ENCODE results near the gene PDZD4. TPM values are rescaled to one million over a fixed set of nuclear protein-coding genes. Genes with fewer than 3 reads are reported as not detected.

The PDZD4 gene
- total and polyA plus RNA-seq, 2 donors: 0.61 to 7.9 TPM

GRCh38 chrX:153779891-153780677, 50.3 kb downstream of the PDZD4 start:
- peaks cover 0 to 30% of the 10 kb centered on the region in 2 donors for H3K27me3 ChIP-seq (ENCODE audit: control insufficient read depth in 2 of 2, insufficient read depth in 1 of 2, low read length in 1 of 2)
- peaks cover 0 to 15% of the 10 kb centered on the region in 2 donors for H3K36me3 ChIP-seq (ENCODE audit: control insufficient read depth in 2 of 2, insufficient read depth in 2 of 2, low read length in 1 of 2)
- no peak overlapping the region for H3K27ac ChIP-seq (ENCODE audit: low read depth in 1 of 2, low read length in 1 of 2)
- H3K4me3 ChIP-seq (ENCODE audit: low read length in 2 of 2): no peak overlapping the region
- H3K4me1 ChIP-seq (ENCODE audit: control insufficient read depth in 2 of 2, insufficient read depth in 2 of 2, low read length in 2 of 2): no peaks in the 10 kb centered on the region
- H3K9me3 ChIP-seq (ENCODE audit: control insufficient read depth in 2 of 2, insufficient read depth in 1 of 2, low read length in 1 of 2): no peaks in the 10 kb centered on the region
- no peak for DNase-seq (ENCODE audit: low read depth in 6 of 9, low spot score in 9 of 9)
- 63% methylated on average over 18 of the region's 18 CpGs for WGBS

GRCh38 chrX:153778684-153779101, 51.7 kb downstream of the PDZD4 start:
- no peaks in the 10 kb centered on the region for H3K9me3 ChIP-seq (ENCODE audit: control insufficient read depth in 2 of 2, insufficient read depth in 1 of 2, low read length in 1 of 2)
- H3K36me3 ChIP-seq (ENCODE audit: control insufficient read depth in 2 of 2, insufficient read depth in 2 of 2, low read length in 1 of 2): peaks cover 0 to 5% of the 10 kb centered on the region in 2 donors
- no peak overlapping the region for H3K4me3 ChIP-seq (ENCODE audit: low read length in 2 of 2)
- H3K27ac ChIP-seq (ENCODE audit: low read depth in 1 of 2, low read length in 1 of 2): no peak overlapping the region
- H3K27me3 ChIP-seq (ENCODE audit: control insufficient read depth in 2 of 2, insufficient read depth in 1 of 2, low read length in 1 of 2): peaks cover 0 to 30% of the 10 kb centered on the region in 2 donors
- H3K4me1 ChIP-seq (ENCODE audit: control insufficient read depth in 2 of 2, insufficient read depth in 2 of 2, low read length in 2 of 2): no peaks in the 10 kb centered on the region
- no peak for DNase-seq (ENCODE audit: low read depth in 6 of 9, low spot score in 9 of 9)
- 88% methylated on average over 16 of the region's 16 CpGs for WGBS

- peaks cover 0 to 30% of the 10 kb centered on the region in 2 donors for H3K27me3 ChIP-seq (ENCODE audit: control insufficient read depth in 2 of 2, insufficient read depth in 1 of 2, low read length in 1 of 2)
- no peaks in the 10 kb centered on the region for H3K4me1 ChIP-seq (ENCODE audit: control insufficient read depth in 2 of 2, insufficient read depth in 2 of 2, low read length in 2 of 2)
- no peak overlapping the region for H3K27ac ChIP-seq (ENCODE audit: low read depth in 1 of 2, low read length in 1 of 2)
- WGBS: 80% methylated on average over 17 of the region's 17 CpGs
- H3K36me3 ChIP-seq (ENCODE audit: control insufficient read depth in 2 of 2, insufficient read depth in 2 of 2, low read length in 1 of 2): no peaks in the 10 kb centered on the region
- H3K4me3 ChIP-seq (ENCODE audit: low read length in 2 of 2): no peak overlapping the region
- DNase-seq (ENCODE audit: low read depth in 6 of 9, low spot score in 9 of 9): no peak
- no peaks in the 10 kb centered on the region for H3K9me3 ChIP-seq (ENCODE audit: control insufficient read depth in 2 of 2, insufficient read depth in 1 of 2, low read length in 1 of 2)
Measured at GRCh38 chrX:153778181-153778580, 52.2 kb downstream of the PDZD4 start.

GRCh38 chrX:153777261-153778090, 52.9 kb downstream of the PDZD4 start:
- DNase-seq (ENCODE audit: low read depth in 6 of 9, low spot score in 9 of 9): no peak
- Histone ChIP-seq H3K4me3 (ENCODE audit: low read length in 2 of 2) (no peak overlapping the region), H3K36me3 (ENCODE audit: control insufficient read depth in 2 of 2, insufficient read depth in 2 of 2, low read length in 1 of 2) (no peaks in the 10 kb centered on the region), H3K27ac (ENCODE audit: low read depth in 1 of 2, low read length in 1 of 2) (no peak overlapping the region), H3K4me1 (ENCODE audit: control insufficient read depth in 2 of 2, insufficient read depth in 2 of 2, low read length in 2 of 2) (no peaks in the 10 kb centered on the region), H3K27me3 (ENCODE audit: control insufficient read depth in 2 of 2, insufficient read depth in 1 of 2, low read length in 1 of 2) (peaks cover 0 to 30% of the 10 kb centered on the region in 2 donors), H3K9me3 (ENCODE audit: control insufficient read depth in 2 of 2, insufficient read depth in 1 of 2, low read length in 1 of 2) (no peaks in the 10 kb centered on the region)
- WGBS: 94% methylated on average over 34 of the region's 34 CpGs

- 95% methylated on average over 9 of the region's 22 CpGs for WGBS
- DNase-seq (ENCODE audit: low read depth in 6 of 9, low spot score in 9 of 9): no peak
- Histone ChIP-seq H3K4me1 (ENCODE audit: control insufficient read depth in 2 of 2, insufficient read depth in 2 of 2, low read length in 2 of 2) (no peaks in the 10 kb centered on the region), H3K27ac (ENCODE audit: low read depth in 1 of 2, low read length in 1 of 2) (no peak overlapping the region), H3K9me3 (ENCODE audit: control insufficient read depth in 2 of 2, insufficient read depth in 1 of 2, low read length in 1 of 2) (no peaks in the 10 kb centered on the region), H3K36me3 (ENCODE audit: control insufficient read depth in 2 of 2, insufficient read depth in 2 of 2, low read length in 1 of 2) (no peaks in the 10 kb centered on the region), H3K27me3 (ENCODE audit: control insufficient read depth in 2 of 2, insufficient read depth in 1 of 2, low read length in 1 of 2) (peaks cover 0 to 27% of the 10 kb centered on the region in 2 donors), H3K4me3 (ENCODE audit: low read length in 2 of 2) (no peak overlapping the region)
Measured at GRCh38 chrX:153776611-153777045, 53.7 kb downstream of the PDZD4 start.

- 92% methylated on average over 16 of the region's 20 CpGs for WGBS
- Histone ChIP-seq H3K4me3 (ENCODE audit: low read length in 2 of 2) (no peak overlapping the region), H3K9me3 (ENCODE audit: control insufficient read depth in 2 of 2, insufficient read depth in 1 of 2, low read length in 1 of 2) (no peaks in the 10 kb centered on the region), H3K36me3 (ENCODE audit: control insufficient read depth in 2 of 2, insufficient read depth in 2 of 2, low read length in 1 of 2) (no peaks in the 10 kb centered on the region), H3K4me1 (ENCODE audit: control insufficient read depth in 2 of 2, insufficient read depth in 2 of 2, low read length in 2 of 2) (no peaks in the 10 kb centered on the region), H3K27me3 (ENCODE audit: control insufficient read depth in 2 of 2, insufficient read depth in 1 of 2, low read length in 1 of 2) (peaks cover 0 to 22% of the 10 kb centered on the region in 2 donors), H3K27ac (ENCODE audit: low read depth in 1 of 2, low read length in 1 of 2) (no peak overlapping the region)
- no peak for DNase-seq (ENCODE audit: low read depth in 6 of 9, low spot score in 9 of 9)
Measured at GRCh38 chrX:153776120-153776599, 54.2 kb downstream of the PDZD4 start.

- Histone ChIP-seq H3K9me3 (ENCODE audit: control insufficient read depth in 2 of 2, insufficient read depth in 1 of 2, low read length in 1 of 2) (no peaks in the 10 kb centered on the region), H3K27me3 (ENCODE audit: control insufficient read depth in 2 of 2, insufficient read depth in 1 of 2, low read length in 1 of 2) (peaks cover 0 to 16% of the 10 kb centered on the region in 2 donors), H3K4me1 (ENCODE audit: control insufficient read depth in 2 of 2, insufficient read depth in 2 of 2, low read length in 2 of 2) (no peaks in the 10 kb centered on the region), H3K36me3 (ENCODE audit: control insufficient read depth in 2 of 2, insufficient read depth in 2 of 2, low read length in 1 of 2) (no peaks in the 10 kb centered on the region), H3K4me3 (ENCODE audit: low read length in 2 of 2) (no peak overlapping the region), H3K27ac (ENCODE audit: low read depth in 1 of 2, low read length in 1 of 2) (no peak overlapping the region)
- DNase-seq (ENCODE audit: low read depth in 6 of 9, low spot score in 9 of 9): no peak
- WGBS: 93% methylated on average over 42 of the region's 42 CpGs
Measured at GRCh38 chrX:153775293-153776119, 54.8 kb downstream of the PDZD4 start.

- no peaks in the 10 kb centered on the region for H3K9me3 ChIP-seq (ENCODE audit: control insufficient read depth in 2 of 2, insufficient read depth in 1 of 2, low read length in 1 of 2)
- no peaks in the 10 kb centered on the region for H3K36me3 ChIP-seq (ENCODE audit: control insufficient read depth in 2 of 2, insufficient read depth in 2 of 2, low read length in 1 of 2)
- 93% methylated on average over 36 of the region's 37 CpGs for WGBS
Measured at GRCh38 chrX:153774576-153775292, 55.6 kb downstream of the PDZD4 start.

More at GRCh38 chrX:153774576-153775292, 55.6 kb downstream of the PDZD4 start:
- Histone ChIP-seq H3K4me1 (ENCODE audit: control insufficient read depth in 2 of 2, insufficient read depth in 2 of 2, low read length in 2 of 2) (no peaks in the 10 kb centered on the region), H3K27ac (ENCODE audit: low read depth in 1 of 2, low read length in 1 of 2) (no peak overlapping the region), H3K27me3 (ENCODE audit: control insufficient read depth in 2 of 2, insufficient read depth in 1 of 2, low read length in 1 of 2) (peaks cover 0 to 8% of the 10 kb centered on the region in 2 donors), H3K4me3 (ENCODE audit: low read length in 2 of 2) (no peak overlapping the region)
- no peak for DNase-seq (ENCODE audit: low read depth in 6 of 9, low spot score in 9 of 9)
